ENCODE data around the gene SLC43A1.
"Not testable (repeated sequence)": the region's sequence is repeated elsewhere in the genome, so short reads cannot be mapped to it uniquely, and the experiment has no call there.

The SLC43A1 gene

GRCh38 chr11:57515332-57516060, at the start of gene SLC43A1:
TSS of gene SLC43A1 (minus strand) at chr11:57515702. CDS start at chr11:57514111, 1,591 bp downstream.
- DNase-seq, result peak; percentile 54

GRCh38 chr11:57562596-57562995, 47.1 kb upstream of the SLC43A1 start:
- DNase-seq, result no peak

GRCh38 chr11:57560146-57560545, 44.6 kb upstream of the SLC43A1 start:
- no peak for DNase-seq

- DNase-seq, result no peak
Measured at GRCh38 chr11:57556041-57556440, 40.5 kb upstream of the SLC43A1 start.

- DNase-seq, result no peak
Measured at GRCh38 chr11:57555393-57555792, 39.9 kb upstream of the SLC43A1 start.

- no peak for DNase-seq
Measured at GRCh38 chr11:57552479-57552878, 37.0 kb upstream of the SLC43A1 start.

- no peak for DNase-seq
Measured at GRCh38 chr11:57551941-57552340, 36.4 kb upstream of the SLC43A1 start.

GRCh38 chr11:57549983-57550382, 34.5 kb upstream of the SLC43A1 start:
- DNase-seq, result no peak

GRCh38 chr11:57547854-57548377, 32.4 kb upstream of the SLC43A1 start:
- no peak for DNase-seq

- no peak for DNase-seq
Measured at GRCh38 chr11:57546869-57547475, 31.5 kb upstream of the SLC43A1 start.

GRCh38 chr11:57546451-57546850, 30.9 kb upstream of the SLC43A1 start:
- no peak for DNase-seq

GRCh38 chr11:57545883-57546282, 30.4 kb upstream of the SLC43A1 start:
- no peak for DNase-seq

- DNase-seq, result no peak
Measured at GRCh38 chr11:57544566-57544965, 29.1 kb upstream of the SLC43A1 start.

- DNase-seq, result no peak
Measured at GRCh38 chr11:57543593-57543992, 28.1 kb upstream of the SLC43A1 start.

- no peak for DNase-seq
Measured at GRCh38 chr11:57542582-57542981, 27.1 kb upstream of the SLC43A1 start.

- DNase-seq, result no peak
Measured at GRCh38 chr11:57541169-57541568, 25.7 kb upstream of the SLC43A1 start.

- no peak for DNase-seq
Measured at GRCh38 chr11:57539342-57539741, 23.8 kb upstream of the SLC43A1 start.

GRCh38 chr11:57536947-57537619, 21.6 kb upstream of the SLC43A1 start, which contains the start of gene SMTNL1:
TSS of gene SMTNL1 (plus strand) at chr11:57537595. CDS start at chr11:57542643, 5,048 bp downstream.
- DNase-seq, result no peak

- DNase-seq, result not testable (repeated sequence)
Measured at GRCh38 chr11:57534449-57534848, 18.9 kb upstream of the SLC43A1 start.

- DNase-seq, result peak; percentile 99
Measured at GRCh38 chr11:57530596-57531507, 15.3 kb upstream of the SLC43A1 start, which contains the start of gene TIMM10. TSS of gene TIMM10 (minus strand) at chr11:57530754. CDS start at chr11:57530189, 565 bp downstream.

- DNase-seq, result no peak
Measured at GRCh38 chr11:57530215-57530595, 14.7 kb upstream of the SLC43A1 start.

- no peak for DNase-seq
Measured at GRCh38 chr11:57529012-57529411, 13.5 kb upstream of the SLC43A1 start.

Measured in KG1 (cell line).